ENCODE data around the gene RBMS1.

DNA sequence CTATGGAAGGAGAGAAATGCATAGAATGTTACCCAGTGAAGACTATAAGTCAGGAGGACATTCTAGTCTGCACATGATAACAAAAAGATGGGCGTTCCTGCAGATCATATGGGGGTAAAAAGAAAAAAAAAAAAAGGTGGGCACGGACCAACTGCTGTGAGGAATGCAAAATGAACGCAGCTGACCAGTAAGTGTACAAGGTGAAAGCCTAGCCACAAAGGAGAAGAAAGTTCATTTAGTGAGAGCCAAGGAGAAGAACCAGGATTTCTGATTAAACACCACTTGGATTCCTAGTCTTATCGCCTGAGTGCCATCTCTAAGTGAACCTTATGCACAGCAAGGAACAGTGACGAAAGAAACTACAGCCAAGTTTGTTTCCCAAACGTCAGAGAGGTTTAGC is 26.5 kb downstream of the RBMS1 start:
- no peak for TF ChIP-seq EP300 (IDR thresholded peaks at IDR 0.05; ENCODE audit: low read depth in 2 of 2, low read length in 2 of 2)
- no peak for TF ChIP-seq EP300 (CRISPR knock-in tag; IDR thresholded peaks at IDR 0.05; ENCODE audit: borderline replicate concordance)
- TF ChIP-seq, protein P1, sequence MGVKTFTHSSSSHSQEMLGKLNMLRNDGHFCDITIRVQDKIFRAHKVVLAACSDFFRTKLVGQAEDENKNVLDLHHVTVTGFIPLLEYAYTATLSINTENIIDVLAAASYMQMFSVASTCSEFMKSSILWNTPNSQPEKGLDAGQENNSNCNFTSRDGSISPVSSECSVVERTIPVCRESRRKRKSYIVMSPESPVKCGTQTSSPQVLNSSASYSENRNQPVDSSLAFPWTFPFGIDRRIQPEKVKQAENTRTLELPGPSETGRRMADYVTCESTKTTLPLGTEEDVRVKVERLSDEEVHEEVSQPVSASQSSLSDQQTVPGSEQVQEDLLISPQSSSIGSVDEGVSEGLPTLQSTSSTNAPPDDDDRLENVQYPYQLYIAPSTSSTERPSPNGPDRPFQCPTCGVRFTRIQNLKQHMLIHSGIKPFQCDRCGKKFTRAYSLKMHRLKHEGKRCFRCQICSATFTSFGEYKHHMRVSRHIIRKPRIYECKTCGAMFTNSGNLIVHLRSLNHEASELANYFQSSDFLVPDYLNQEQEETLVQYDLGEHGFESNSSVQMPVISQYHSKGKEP (CRISPR knock-in tag; IDR thresholded peaks at IDR 0.05), result no peak
- TF ChIP-seq, protein P2, sequence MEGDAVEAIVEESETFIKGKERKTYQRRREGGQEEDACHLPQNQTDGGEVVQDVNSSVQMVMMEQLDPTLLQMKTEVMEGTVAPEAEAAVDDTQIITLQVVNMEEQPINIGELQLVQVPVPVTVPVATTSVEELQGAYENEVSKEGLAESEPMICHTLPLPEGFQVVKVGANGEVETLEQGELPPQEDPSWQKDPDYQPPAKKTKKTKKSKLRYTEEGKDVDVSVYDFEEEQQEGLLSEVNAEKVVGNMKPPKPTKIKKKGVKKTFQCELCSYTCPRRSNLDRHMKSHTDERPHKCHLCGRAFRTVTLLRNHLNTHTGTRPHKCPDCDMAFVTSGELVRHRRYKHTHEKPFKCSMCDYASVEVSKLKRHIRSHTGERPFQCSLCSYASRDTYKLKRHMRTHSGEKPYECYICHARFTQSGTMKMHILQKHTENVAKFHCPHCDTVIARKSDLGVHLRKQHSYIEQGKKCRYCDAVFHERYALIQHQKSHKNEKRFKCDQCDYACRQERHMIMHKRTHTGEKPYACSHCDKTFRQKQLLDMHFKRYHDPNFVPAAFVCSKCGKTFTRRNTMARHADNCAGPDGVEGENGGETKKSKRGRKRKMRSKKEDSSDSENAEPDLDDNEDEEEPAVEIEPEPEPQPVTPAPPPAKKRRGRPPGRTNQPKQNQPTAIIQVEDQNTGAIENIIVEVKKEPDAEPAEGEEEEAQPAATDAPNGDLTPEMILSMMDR (CRISPR knock-in tag; IDR thresholded peaks at IDR 0.05), result no peak
- TF ChIP-seq POLR2AphosphoS5 (IDR thresholded peaks at IDR 0.05; ENCODE audit: low read depth, low read length), result no peak
- TF ChIP-seq TAF1 (CRISPR knock-in tag; IDR thresholded peaks at IDR 0.05), result no peak
- TF ChIP-seq, protein P3, sequence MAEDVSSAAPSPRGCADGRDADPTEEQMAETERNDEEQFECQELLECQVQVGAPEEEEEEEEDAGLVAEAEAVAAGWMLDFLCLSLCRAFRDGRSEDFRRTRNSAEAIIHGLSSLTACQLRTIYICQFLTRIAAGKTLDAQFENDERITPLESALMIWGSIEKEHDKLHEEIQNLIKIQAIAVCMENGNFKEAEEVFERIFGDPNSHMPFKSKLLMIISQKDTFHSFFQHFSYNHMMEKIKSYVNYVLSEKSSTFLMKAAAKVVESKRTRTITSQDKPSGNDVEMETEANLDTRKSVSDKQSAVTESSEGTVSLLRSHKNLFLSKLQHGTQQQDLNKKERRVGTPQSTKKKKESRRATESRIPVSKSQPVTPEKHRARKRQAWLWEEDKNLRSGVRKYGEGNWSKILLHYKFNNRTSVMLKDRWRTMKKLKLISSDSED (CRISPR knock-in tag; IDR thresholded peaks at IDR 0.05), result no peak
- no peak for TF ChIP-seq ELF1 (CRISPR knock-in tag; IDR thresholded peaks at IDR 0.05)
- TF ChIP-seq CENPT (CRISPR knock-in tag; IDR thresholded peaks at IDR 0.05; ENCODE audit: low read depth), result no peak
- TF ChIP-seq, protein P4, sequence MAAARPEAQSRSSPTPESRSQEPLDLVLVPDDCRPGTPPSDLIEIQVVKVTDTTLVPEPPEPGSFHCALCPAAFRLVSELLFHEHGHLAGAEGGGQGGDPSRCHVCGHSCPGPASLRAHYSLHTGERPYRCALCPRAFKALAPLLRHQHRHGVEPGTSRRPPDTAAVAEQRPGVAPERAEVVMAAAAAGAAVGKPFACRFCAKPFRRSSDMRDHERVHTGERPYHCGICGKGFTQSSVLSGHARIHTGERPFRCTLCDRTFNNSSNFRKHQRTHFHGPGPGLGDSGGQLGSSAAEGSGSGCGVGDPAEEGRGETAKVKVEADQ (CRISPR knock-in tag; IDR thresholded peaks at IDR 0.05; ENCODE audit: borderline replicate concordance), result no peak
- no peak for TF ChIP-seq IKZF1 (IDR thresholded peaks at IDR 0.05)
- TF ChIP-seq, protein P5, sequence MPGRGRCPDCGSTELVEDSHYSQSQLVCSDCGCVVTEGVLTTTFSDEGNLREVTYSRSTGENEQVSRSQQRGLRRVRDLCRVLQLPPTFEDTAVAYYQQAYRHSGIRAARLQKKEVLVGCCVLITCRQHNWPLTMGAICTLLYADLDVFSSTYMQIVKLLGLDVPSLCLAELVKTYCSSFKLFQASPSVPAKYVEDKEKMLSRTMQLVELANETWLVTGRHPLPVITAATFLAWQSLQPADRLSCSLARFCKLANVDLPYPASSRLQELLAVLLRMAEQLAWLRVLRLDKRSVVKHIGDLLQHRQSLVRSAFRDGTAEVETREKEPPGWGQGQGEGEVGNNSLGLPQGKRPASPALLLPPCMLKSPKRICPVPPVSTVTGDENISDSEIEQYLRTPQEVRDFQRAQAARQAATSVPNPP (CRISPR knock-in tag; IDR thresholded peaks at IDR 0.05), result no peak
- TF ChIP-seq MAF1 (CRISPR knock-in tag; IDR thresholded peaks at IDR 0.05; ENCODE audit: borderline replicate concordance), result no peak

All from HepG2 (cell line).